ENCODE measurements around the gene SLC7A5. TPM values are rescaled to one million over a fixed set of nuclear protein-coding genes. Genes with fewer than 3 reads are reported as not detected.
"Not testable (repeated sequence)": the region's sequence is repeated elsewhere in the genome, so short reads cannot be mapped to it uniquely, and the experiment has no call there.

SLC7A5 gene
- total RNA-seq, 1 donor = 33.8 TPM

DNA sequence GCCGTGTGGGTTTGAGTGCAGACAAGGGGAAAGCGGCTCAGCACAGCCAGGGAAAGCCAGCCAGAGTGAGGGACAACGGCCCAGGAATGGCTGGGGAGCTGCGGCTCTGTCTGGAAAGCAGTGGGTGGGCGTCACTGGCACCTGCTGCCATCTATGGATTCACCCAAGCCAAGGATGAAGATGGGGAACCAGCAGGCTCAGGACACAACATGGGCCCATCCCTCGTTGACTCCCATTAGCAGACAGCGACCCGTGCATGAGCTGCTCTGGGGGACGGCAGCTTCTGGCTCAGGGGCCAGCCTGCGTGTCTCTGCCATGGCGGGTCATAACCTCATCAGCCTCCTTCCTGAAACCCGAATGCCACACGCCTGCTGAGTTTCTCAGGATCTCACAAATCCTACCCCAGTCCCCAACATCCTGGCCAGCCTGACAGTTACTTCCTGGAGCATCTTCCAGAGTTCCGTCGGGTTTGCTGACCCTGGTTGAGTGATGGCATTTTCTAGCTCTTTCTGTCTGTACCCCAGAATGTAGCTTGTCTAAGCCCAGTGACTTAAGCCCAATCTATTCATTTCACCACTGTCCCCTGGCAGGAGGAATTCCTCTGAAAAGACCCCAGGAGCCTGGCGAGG, 50.7 kb downstream of the SLC7A5 start:
- Histone ChIP-seq H3K4me3 (ENCODE audit: low read length) (no peak overlapping the region), H3K9me3 (ENCODE audit: low read depth, low read length) (no peaks in the 10 kb centered on the region), H3K4me1 (ENCODE audit: insufficient read depth, low read length) (no peaks in the 10 kb centered on the region), H3K27me3 (ENCODE audit: insufficient read depth, low read length) (no peaks in the 10 kb centered on the region)

DNA sequence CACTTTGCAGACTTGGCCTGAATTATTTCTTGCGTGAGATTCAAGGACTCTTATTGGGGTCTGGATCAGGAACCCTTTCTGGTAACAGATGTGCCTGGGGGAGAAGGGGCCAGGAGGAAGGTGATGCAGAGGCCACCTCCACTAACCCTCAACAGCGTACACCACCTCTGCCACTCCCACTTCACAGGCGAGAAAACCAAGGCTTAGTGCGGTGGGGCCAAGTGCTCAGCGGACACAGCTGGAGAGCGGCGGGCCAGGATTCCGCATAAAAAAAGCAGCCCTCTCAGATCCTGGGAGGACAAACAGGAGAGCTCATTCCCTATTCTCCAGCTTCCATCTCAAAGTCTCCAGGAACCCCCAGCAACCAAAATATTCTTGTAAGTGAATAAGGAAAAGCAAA, 51.4 kb downstream of the SLC7A5 start:
- H3K4me3 ChIP-seq (ENCODE audit: low read length) = no peak overlapping the region

DNA sequence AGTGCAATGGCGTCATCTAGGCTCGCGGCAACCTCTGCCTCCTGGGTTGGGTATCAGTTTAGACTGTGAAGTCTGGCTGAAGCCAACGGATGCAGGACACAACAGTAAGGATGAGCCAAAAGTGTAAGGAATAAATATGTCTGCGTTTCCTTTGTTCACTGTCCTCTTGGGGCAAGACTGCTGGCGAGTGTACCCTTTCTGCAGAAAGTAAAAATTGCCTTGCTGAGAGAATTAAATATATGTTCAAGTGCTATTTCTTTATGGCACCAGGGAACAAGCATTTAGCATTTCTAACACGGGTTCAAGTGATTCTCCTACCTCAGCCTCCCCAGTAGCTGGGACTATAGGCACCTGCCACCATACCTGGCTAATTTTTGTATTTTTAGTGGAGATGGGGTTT, 51.9 kb downstream of the SLC7A5 start:
- H3K4me1 ChIP-seq (ENCODE audit: insufficient read depth, low read length); H3K9me3 ChIP-seq (ENCODE audit: low read depth, low read length); H3K27me3 ChIP-seq (ENCODE audit: insufficient read depth, low read length); H3K4me3 ChIP-seq (ENCODE audit: low read length): not testable (repeated sequence)

More for the DNA sequence above, 51.4 kb downstream of the SLC7A5 start:
- H3K9me3 ChIP-seq (ENCODE audit: low read depth, low read length) = no peaks in the 10 kb centered on the region
- H3K27me3 ChIP-seq (ENCODE audit: insufficient read depth, low read length) = no peaks in the 10 kb centered on the region
- H3K4me1 ChIP-seq (ENCODE audit: insufficient read depth, low read length) = no peaks in the 10 kb centered on the region

DNA sequence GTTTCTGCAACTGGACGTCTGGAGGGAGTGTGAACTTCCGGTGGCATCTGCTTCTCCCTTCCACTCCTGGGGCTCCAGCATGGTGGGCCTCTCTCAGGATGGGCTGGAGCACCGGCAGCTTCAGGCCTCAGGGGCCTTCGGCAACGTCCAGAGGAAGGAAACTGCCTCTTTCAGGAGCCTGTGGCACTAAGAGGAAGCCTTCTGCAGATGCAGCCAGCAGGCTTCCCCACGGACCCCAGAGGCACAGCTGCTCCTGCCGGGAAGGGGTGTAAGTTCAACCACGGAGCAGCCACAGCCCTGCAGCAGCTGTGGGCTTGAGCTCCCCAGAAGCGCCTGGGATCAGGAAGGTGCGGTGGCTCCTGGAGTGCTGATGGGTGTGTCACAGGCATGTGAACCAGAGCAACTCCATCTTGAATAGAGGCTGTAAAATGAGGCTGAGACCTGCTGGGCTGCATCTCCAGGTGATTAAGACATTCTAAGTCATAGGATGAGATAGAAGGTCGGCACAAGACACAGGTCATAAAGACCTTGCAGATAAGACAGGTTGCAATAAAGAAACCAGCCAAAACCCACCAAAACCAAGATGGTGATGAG, 52.7 kb downstream of the SLC7A5 start:
- no peaks in the 10 kb centered on the region for H3K27me3 ChIP-seq (ENCODE audit: insufficient read depth, low read length)
- H3K4me3 ChIP-seq (ENCODE audit: low read length) = no peak overlapping the region
- H3K9me3 ChIP-seq (ENCODE audit: low read depth, low read length) = no peaks in the 10 kb centered on the region
- no peaks in the 10 kb centered on the region for H3K4me1 ChIP-seq (ENCODE audit: insufficient read depth, low read length)

DNA sequence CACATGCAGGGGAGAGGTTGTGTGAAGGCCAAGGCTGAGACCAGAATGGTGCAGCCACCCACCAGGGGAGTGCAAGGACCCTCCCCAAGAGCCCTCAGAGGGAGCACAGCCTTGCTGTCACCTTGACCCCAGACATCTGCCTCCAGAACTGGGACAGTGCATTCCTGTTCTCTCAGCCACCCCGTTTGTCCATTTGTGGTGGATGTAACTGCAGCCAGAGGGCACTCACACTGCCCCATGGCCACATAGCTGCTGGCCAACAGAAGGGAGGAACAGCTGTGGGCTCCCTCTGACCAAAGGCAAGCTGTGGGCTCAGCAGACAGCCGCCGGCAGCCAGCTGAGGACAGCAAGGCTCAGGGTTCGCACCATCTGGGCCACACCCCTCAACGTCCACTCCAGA, 53.7 kb downstream of the SLC7A5 start:
- no peaks in the 10 kb centered on the region for H3K27me3 ChIP-seq (ENCODE audit: insufficient read depth, low read length)
- peaks cover 4% of the 10 kb centered on the region for H3K4me1 ChIP-seq (ENCODE audit: insufficient read depth, low read length)
- H3K9me3 ChIP-seq (ENCODE audit: low read depth, low read length) = no peaks in the 10 kb centered on the region
- H3K4me3 ChIP-seq (ENCODE audit: low read length) = no peak overlapping the region

DNA sequence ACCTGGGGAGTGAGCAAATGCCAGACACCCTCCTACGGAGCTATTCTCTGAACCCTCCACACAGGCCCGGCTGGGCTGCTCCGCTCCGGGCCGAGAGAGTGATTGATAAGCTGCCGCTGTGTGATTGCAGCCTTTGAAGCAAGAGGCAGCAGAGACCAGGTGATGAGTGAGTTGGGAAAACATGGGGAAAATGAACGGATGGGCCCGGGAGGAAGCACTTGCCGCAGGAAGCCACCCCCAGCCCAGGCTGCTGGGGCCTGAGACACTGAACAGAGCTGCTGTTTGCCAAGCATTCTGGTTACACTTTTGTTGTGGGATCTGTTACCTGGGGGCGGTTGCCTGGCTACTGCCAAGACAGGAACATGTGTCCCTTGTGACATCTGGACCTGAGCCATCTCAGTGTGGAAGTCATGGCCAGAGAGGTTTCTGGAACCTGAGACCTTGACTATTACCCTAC, 57.1 kb downstream of the SLC7A5 start:
- Histone ChIP-seq H3K4me3 (ENCODE audit: low read length) (no peak overlapping the region), H3K27me3 (ENCODE audit: insufficient read depth, low read length) (no peaks in the 10 kb centered on the region), H3K9me3 (ENCODE audit: low read depth, low read length) (no peaks in the 10 kb centered on the region), H3K4me1 (ENCODE audit: insufficient read depth, low read length) (peaks cover 31% of the 10 kb centered on the region)

DNA sequence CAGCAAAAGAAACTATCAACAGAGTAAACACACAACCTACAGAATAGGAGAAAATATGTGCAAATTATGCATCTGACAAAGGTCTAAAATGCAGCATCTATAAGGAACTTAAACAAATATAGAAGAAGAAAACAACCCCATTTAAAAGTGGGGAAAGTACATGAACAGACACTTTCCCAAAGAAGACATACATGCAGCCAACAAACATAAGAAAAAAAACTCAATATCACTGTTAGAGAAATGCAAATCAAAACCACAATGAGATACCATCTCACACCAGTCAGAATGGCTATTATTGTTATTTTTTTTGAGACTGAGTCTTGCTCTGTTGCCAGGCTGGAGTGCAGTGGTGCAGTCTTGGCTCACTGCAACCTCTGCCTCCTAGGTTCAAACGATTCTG, 57.9 kb downstream of the SLC7A5 start:
- H3K27me3 ChIP-seq (ENCODE audit: insufficient read depth, low read length); H3K4me3 ChIP-seq (ENCODE audit: low read length); H3K9me3 ChIP-seq (ENCODE audit: low read depth, low read length): not testable (repeated sequence)
- peaks cover 39% of the 10 kb centered on the region for H3K4me1 ChIP-seq (ENCODE audit: insufficient read depth, low read length)

DNA sequence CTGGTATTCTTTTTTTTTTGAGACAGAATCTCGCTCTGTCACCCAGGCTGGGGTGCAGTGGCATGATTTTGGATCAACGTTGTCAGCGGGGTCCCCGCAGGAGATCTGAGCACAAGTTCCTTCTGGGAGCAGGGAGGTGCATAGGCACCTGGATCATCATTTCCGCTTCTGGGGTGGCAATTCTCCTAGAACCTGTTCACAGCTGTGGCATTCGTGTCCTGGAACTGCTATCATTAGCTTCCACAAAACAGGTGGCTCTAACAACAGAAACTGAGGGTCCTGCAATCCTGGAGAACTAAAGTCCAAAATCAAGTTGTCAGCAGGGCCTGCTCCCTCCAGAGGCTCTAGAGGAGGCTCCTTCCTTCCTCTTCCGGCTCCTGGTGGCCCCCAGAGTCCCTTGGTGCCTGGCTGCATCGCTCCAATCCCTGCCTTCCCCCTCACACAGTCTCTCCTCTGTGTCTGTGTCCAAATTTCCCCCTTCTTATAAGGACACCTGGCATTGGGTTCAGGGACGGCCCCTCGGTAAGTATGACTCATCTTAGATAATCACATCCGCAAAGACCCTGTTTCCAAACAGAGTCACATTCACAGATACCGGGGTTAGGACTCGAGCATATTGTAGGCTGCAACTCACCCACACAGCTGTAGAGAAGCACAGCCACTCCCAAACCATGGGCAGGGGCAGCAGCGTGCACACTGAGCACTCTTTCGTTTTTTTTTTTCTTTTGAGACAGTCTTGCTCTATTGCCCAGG, 60.0 kb downstream of the SLC7A5 start:
- Histone ChIP-seq H3K9me3 (ENCODE audit: low read depth, low read length) (no peaks in the 10 kb centered on the region), H3K27me3 (ENCODE audit: insufficient read depth, low read length) (no peaks in the 10 kb centered on the region), H3K4me3 (ENCODE audit: low read length) (no peak overlapping the region), H3K4me1 (ENCODE audit: insufficient read depth, low read length) (peaks cover 47% of the 10 kb centered on the region)

DNA sequence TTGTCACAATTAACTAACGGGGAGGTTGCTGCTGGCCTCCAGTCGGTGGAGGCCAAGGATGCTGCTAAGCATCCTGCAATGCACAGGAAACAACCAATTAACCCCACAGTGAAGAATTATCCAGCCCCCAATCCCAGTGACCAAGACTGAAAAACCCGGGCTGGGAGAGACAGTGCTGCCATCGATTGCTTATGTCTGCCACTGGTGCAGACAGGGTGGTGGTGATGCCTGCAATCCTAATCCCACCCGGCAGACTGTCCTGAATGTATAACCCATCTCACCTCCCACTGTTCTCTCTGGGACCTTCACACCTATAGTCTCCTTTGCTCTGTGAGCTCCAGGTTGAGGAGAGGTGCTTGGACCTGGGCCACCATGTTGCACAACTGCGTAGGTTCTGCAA, 61.2 kb downstream of the SLC7A5 start:
- Histone ChIP-seq H3K27me3 (ENCODE audit: insufficient read depth, low read length) (no peaks in the 10 kb centered on the region), H3K4me3 (ENCODE audit: low read length) (no peak overlapping the region), H3K9me3 (ENCODE audit: low read depth, low read length) (no peaks in the 10 kb centered on the region), H3K4me1 (ENCODE audit: insufficient read depth, low read length) (peaks cover 47% of the 10 kb centered on the region)

DNA sequence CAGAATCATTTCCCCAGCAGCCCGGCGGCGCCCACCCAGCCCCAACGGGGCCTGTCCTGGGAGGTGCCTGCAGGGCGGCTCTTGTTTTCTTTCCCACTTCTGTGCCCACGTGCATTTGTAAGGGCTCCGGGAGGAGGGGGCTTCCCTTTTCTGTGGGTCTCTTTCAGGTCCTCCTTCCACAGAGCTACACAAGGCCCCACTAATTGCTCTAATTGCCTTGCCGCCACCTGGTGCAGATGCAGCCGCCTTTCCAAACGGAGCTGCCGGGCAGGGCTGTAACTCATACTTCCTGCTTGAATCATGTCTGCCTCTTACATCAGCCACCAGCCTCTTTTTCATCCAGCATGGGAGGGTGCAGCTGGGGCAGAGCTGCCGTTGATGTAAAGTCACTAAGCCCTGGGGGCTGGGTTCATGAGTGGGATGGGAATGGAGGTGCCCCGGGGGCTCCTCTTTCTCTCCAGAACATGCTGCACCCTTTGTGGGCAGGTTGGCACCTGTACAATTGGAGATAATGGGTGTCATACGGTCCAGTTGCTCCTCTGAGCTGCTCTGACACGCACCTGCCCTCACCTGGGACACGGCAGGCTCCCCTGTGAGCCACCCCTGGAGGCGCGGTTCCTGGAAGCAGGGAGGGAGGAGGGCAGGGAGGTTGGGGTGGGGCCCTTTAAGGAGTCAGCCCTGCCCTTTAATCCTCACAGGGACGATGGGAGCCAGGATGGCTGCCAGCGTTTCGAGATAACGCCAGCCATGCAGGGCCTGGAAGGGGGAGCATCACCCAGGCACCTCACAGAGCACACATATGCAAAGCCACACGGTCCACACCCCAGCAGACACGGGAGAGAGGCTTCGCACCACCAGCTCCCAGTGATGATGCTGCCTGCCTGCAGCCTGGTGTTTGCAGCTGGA, 62.4 kb downstream of the SLC7A5 start:
- no peaks in the 10 kb centered on the region for H3K9me3 ChIP-seq (ENCODE audit: low read depth, low read length)
- peaks cover 47% of the 10 kb centered on the region for H3K4me1 ChIP-seq (ENCODE audit: insufficient read depth, low read length)
- no peaks in the 10 kb centered on the region for H3K27me3 ChIP-seq (ENCODE audit: insufficient read depth, low read length)
- no peak overlapping the region for H3K4me3 ChIP-seq (ENCODE audit: low read length)

DNA sequence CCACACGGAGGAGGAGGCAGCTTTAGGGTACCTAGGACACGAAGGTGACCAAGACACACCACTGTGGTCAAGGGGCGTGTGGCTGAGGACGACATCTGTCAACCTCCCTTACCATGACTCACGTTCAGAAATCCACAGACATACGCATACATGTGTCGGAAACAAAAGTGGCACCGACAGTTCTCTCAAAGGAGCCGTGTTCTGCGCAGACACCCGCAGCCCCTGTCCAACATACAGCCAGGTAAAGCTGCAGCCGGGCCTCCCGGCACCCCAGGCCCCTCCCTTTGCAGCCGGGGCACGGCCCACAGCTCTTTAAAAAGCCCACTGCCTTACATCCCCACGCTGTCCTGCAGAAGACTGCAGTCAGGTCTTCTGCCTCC, 63.1 kb downstream of the SLC7A5 start:
- Histone ChIP-seq H3K27me3 (ENCODE audit: insufficient read depth, low read length) (no peaks in the 10 kb centered on the region), H3K4me1 (ENCODE audit: insufficient read depth, low read length) (peaks cover 47% of the 10 kb centered on the region), H3K4me3 (ENCODE audit: low read length) (no peak overlapping the region), H3K9me3 (ENCODE audit: low read depth, low read length) (no peaks in the 10 kb centered on the region)

DNA sequence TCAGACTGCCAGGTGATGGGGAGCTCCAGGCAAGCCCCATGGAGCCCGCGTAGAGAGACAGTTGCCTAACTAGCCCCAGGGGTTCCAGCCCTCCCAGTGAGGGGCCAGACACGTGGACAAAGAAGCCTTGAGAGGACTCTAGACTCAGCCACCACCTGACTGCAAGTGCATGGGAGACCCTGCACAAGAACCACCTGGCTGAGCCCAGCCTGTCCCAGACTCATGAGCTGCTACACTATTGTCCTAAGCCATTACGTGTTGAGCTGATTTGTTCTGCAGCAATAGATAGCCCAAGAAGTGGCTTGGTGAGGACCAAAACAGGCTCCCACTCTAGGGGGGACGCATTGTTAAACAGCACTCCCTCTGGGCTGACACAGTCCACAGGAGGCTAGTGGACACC, 65.9 kb downstream of the SLC7A5 start:
- Histone ChIP-seq H3K4me3 (ENCODE audit: low read length) (no peak overlapping the region), H3K4me1 (ENCODE audit: insufficient read depth, low read length) (peaks cover 22% of the 10 kb centered on the region), H3K9me3 (ENCODE audit: low read depth, low read length) (no peaks in the 10 kb centered on the region), H3K27me3 (ENCODE audit: insufficient read depth, low read length) (no peaks in the 10 kb centered on the region)

DNA sequence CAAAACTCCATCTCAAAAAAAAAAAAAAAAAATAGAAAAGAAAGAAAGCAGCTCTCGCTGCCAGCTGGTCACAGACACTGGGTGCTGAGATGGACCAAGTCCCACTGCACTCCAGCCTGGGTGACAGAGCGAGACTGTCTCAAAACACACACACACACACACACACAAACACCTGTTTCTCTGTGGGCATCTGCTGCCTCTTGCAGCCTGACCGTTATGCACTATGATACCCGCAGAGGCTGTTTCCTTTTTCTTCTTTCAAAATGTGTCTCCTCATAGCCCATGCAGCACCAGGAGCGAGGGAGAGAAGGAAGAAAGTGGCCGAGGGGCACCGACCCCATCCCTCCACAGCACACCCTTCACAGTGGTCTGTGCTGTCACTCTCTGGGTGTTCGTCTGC, 66.6 kb downstream of the SLC7A5 start:
- Histone ChIP-seq H3K4me1 (ENCODE audit: insufficient read depth, low read length) (peaks cover 18% of the 10 kb centered on the region), H3K9me3 (ENCODE audit: low read depth, low read length) (no peaks in the 10 kb centered on the region), H3K27me3 (ENCODE audit: insufficient read depth, low read length) (no peaks in the 10 kb centered on the region), H3K4me3 (ENCODE audit: low read length) (no peak overlapping the region)

DNA sequence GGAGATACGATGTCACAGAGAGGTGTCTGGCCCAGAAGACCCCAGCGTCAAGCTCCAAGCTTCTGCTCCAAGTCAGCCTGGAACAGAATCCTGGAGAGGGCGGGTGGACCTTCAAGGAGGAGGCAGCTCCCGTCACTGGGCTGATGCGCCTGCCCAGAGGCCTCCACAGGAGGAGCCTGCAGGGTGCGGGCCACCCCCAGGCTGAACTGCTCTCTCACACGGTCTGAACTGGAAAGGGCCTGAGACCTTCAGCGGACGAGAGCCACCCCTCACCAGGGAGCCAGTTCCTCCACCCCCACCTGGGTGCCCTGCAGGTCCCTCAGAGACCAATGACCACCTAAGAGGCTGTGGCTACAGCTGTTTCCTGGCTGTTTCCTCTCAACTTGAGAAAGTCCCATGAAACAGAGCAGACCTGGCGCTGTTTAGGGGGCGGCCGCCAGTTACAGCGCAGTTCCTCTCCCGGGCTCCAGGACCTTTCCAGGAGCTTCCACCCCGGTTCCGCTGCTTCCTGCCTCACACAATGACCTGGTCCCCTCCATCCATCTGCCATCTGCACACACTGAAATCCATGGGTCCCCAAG, 67.5 kb downstream of the SLC7A5 start:
- H3K4me3 ChIP-seq (ENCODE audit: low read length) = no peak overlapping the region
- no peaks in the 10 kb centered on the region for H3K9me3 ChIP-seq (ENCODE audit: low read depth, low read length)
- no peaks in the 10 kb centered on the region for H3K27me3 ChIP-seq (ENCODE audit: insufficient read depth, low read length)
- H3K4me1 ChIP-seq (ENCODE audit: insufficient read depth, low read length) = peaks cover 11% of the 10 kb centered on the region

DNA sequence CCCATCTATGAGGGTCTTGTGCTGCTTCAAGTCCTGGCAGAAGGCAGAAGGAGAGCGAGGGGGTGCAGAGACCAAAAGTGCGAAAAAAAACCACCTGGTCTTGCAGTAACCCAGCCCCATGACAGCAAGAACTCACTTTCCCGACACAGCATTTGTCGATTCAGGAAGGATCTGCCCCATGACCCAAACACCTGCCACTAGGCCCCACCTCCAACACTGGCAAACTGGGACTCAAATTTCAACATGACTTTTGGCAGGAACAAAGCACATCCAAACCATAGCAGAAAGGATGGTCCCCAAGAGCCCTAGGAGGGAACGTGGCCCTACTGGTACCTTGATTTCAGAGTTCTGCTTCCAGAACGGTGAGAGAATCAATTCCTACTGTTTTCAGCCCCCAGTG, 68.8 kb downstream of the SLC7A5 start:
- Histone ChIP-seq H3K4me1 (ENCODE audit: insufficient read depth, low read length) (no peaks in the 10 kb centered on the region), H3K27me3 (ENCODE audit: insufficient read depth, low read length) (no peaks in the 10 kb centered on the region), H3K9me3 (ENCODE audit: low read depth, low read length) (no peaks in the 10 kb centered on the region), H3K4me3 (ENCODE audit: low read length) (no peak overlapping the region)
